NCI-H187 treated with DMSO at 0.1 percent for 48 hours (cell line): ENCODE measurements around the gene PLD4.

Source experiments
- DNase-seq: peaks from one replicate; lab custom pipeline; 2025; lab: John Stamatoyannopoulos, UW

Gene PLD4

GRCh38 chr14:104956290-104956890, 31.7 kb downstream of the PLD4 start:
- no peak for DNase-seq

- no peak for DNase-seq
Observed at GRCh38 chr14:104957146-104958113, 32.8 kb downstream of the PLD4 start.

- DNase-seq, result no peak
Observed at GRCh38 chr14:104964546-104964945, 39.9 kb downstream of the PLD4 start.

- no peak for DNase-seq
Observed at GRCh38 chr14:104965561-104966231, 41.0 kb downstream of the PLD4 start.

- no peak for DNase-seq
Observed at GRCh38 chr14:104966261-104966865, 41.7 kb downstream of the PLD4 start.

- no peak for DNase-seq
Observed at GRCh38 chr14:104966981-104967385, 42.3 kb downstream of the PLD4 start.

GRCh38 chr14:104967386-104968152, 42.9 kb downstream of the PLD4 start:
- DNase-seq, result no peak

GRCh38 chr14:104968153-104968527, 43.5 kb downstream of the PLD4 start:
- DNase-seq, result no peak

GRCh38 chr14:104968541-104969401, 44.1 kb downstream of the PLD4 start:
- DNase-seq, result no peak

- no peak for DNase-seq
Observed at GRCh38 chr14:104969741-104970230, 45.1 kb downstream of the PLD4 start.

GRCh38 chr14:104970231-104971068, 45.8 kb downstream of the PLD4 start:
- DNase-seq, result no peak

GRCh38 chr14:104971447-104972240, 47.0 kb downstream of the PLD4 start:
- no peak for DNase-seq

- no peak for DNase-seq
Observed at GRCh38 chr14:104972301-104973134, 47.8 kb downstream of the PLD4 start.

GRCh38 chr14:104973135-104973384, 48.4 kb downstream of the PLD4 start:
- DNase-seq, result no peak

GRCh38 chr14:104973385-104974145, 48.9 kb downstream of the PLD4 start:
- no peak for DNase-seq

GRCh38 chr14:104974146-104974541, 49.5 kb downstream of the PLD4 start:
- DNase-seq, result no peak

- DNase-seq, result no peak
Observed at GRCh38 chr14:104974665-104975390, 50.1 kb downstream of the PLD4 start.
